CD8-positive, alpha-beta memory T cell (primary cell): ENCODE results near the gene CLIC1. TPM values are rescaled to one million over a fixed set of nuclear protein-coding genes. Genes with fewer than 3 reads are reported as not detected.

Source experiments
- CTCF ChIA-PET: fragments of 350-600 bp; sonication (Branson Sonifier 250); formaldehyde crosslinking; loops from one replicate; lab custom pipeline; 2021; ENCODE audit warnings: antibody characterized with exemption; lab: Charles Lee
- POLR2A ChIA-PET: fragments of 350-600 bp; sonication (Branson Sonifier 250); formaldehyde crosslinking; loops from one replicate; lab custom pipeline; 2021; ENCODE audit warnings: antibody characterized with exemption; lab: Charles Lee
- DNase-seq, 5 donors: peaks; one replicate each; pipeline versions ENCODE4 v3.0.0 to v3.0.0-alpha.2; 2020 to 2022; ENCODE audit warnings: mixed read lengths in 1 of 5
- H3K27ac ChIP-seq: one replicate; pipeline ENCODE4 v1.7.0; 2013; ENCODE audit warnings: low read depth, mild to moderate bottlenecking, low read length, moderate library complexity
- H3K27me3 ChIP-seq: 2 replicates; pipeline ENCODE4 v1.7.0; 2013; ENCODE audit warnings: low read length, mild to moderate bottlenecking; ENCODE audit not compliant: insufficient read depth, poor library complexity, severe bottlenecking
- H3K36me3 ChIP-seq: 2 replicates; pipeline ENCODE4 v1.7.0; 2013; ENCODE audit warnings: mild to moderate bottlenecking, low read length, moderate library complexity; ENCODE audit not compliant: insufficient read depth
- H3K4me1 ChIP-seq: 2 replicates; pipeline ENCODE4 v1.7.0; 2013; ENCODE audit warnings: mild to moderate bottlenecking, low read length, moderate library complexity; ENCODE audit not compliant: insufficient read depth
- H3K4me3 ChIP-seq: 2 replicates; pipeline ENCODE4 v1.7.0; 2013; ENCODE audit warnings: mild to moderate bottlenecking, low read length
- H3K9me3 ChIP-seq: 2 replicates; pipeline ENCODE4 v1.7.0; 2013; ENCODE audit warnings: mild to moderate bottlenecking, low read length
- H3K27ac Mint-ChIP-seq, 8 donors: one replicate each; pipeline ENCODE4 v1.8.0; 2020 to 2021; ENCODE audit warnings: mixed read lengths in 8 of 8, mild to moderate bottlenecking in 6 of 8, inconsistent platforms in 3 of 8, moderate library complexity in 3 of 8
- H3K27me3 Mint-ChIP-seq, 2 donors: one replicate each; pipeline ENCODE4 v1.8.0; 2020 to 2021; ENCODE audit warnings: mixed read lengths in 2 of 2, mild to moderate bottlenecking in 1 of 2, moderate library complexity in 1 of 2
- H3K36me3 Mint-ChIP-seq, 3 donors: one replicate each; pipeline ENCODE4 v1.8.0; 2020 to 2021; ENCODE audit warnings: mixed read lengths in 3 of 3, inconsistent platforms in 1 of 3, mild to moderate bottlenecking in 1 of 3
- H3K4me1 Mint-ChIP-seq, 3 donors: one replicate each; pipeline ENCODE4 v1.8.0; 2020 to 2021; ENCODE audit warnings: mixed read lengths in 3 of 3, inconsistent platforms in 1 of 3, mild to moderate bottlenecking in 1 of 3
- H3K4me3 Mint-ChIP-seq, 7 donors: one replicate each; pipeline ENCODE4 v1.8.0; 2020 to 2021; ENCODE audit warnings: mixed read lengths in 7 of 7, mild to moderate bottlenecking in 6 of 7, moderate library complexity in 4 of 7, inconsistent platforms in 2 of 7
- H3K9me3 Mint-ChIP-seq, 5 donors: one replicate each; pipeline ENCODE4 v1.8.0; 2020 to 2022; ENCODE audit warnings: mixed read lengths in 5 of 5, mild to moderate bottlenecking in 3 of 5, moderate library complexity in 2 of 5, inconsistent platforms in 1 of 5
- polyA plus RNA-seq: library from polyadenylated mRNA; unstranded; fragments of 300-500 nt; fragmentation: Illumina TruSeq; gene quantifications from one replicate; pipeline ENCODE4 v1.2.3, GENCODE V29; 2021
- total RNA-seq, 2 experiments: library from RNA; stranded (reverse); gene quantifications; one replicate each; pipeline ENCODE4 v1.2.3, GENCODE V29; 2021

Gene CLIC1
- total and polyA plus RNA-seq, 3 experiments from 2014 or later, result 377 to 657 (median 377) TPM

- H3K4me3 Mint-ChIP-seq, result no peak overlapping the region
- ChIA-PET CTCF (interaction anchor here (0.6 to 1.5 kb wide), 2 partner anchors 8 to 27 kb away, joined by 3 to 5 read pairs; no protein-coding TSS in a partner anchor), POLR2A (no interaction called here)
- DNase-seq, result no peak
- Histone ChIP-seq H3K36me3 (peaks cover 6% of the 10 kb centered on the region), H3K4me1 (no peaks in the 10 kb centered on the region), H3K27ac (no peak overlapping the region), H3K4me3 (no peak overlapping the region), H3K9me3 (no peaks in the 10 kb centered on the region), H3K27me3 (no peaks in the 10 kb centered on the region)
- no peaks in the 10 kb centered on the region for H3K27me3 Mint-ChIP-seq
- H3K9me3 Mint-ChIP-seq, result no peaks in the 10 kb centered on the region
- H3K4me1 Mint-ChIP-seq, result no peaks in the 10 kb centered on the region
- peaks cover 0 to 12% (median 8%) of the 10 kb centered on the region in 3 donors for H3K36me3 Mint-ChIP-seq
- H3K27ac Mint-ChIP-seq, result peak overlapping the region in 1 of 8 donors; percentile 23
These were observed 25.0 kb upstream of the CLIC1 start for GRCh38 chr6:31761343-31761742.

- CTCF ChIA-PET, result interaction anchor here (1.5 kb wide), 1 partner anchor 9 kb away, joined by 5 read pairs; no protein-coding TSS in a partner anchor
- H3K27ac ChIP-seq, result no peak overlapping the region
- Mint-ChIP-seq H3K27me3 (no peaks in the 10 kb centered on the region), H3K9me3 (no peaks in the 10 kb centered on the region), H3K27ac (no peak overlapping the region), H3K4me3 (no peak overlapping the region), H3K36me3 (peaks cover 0 to 12% (median 8%) of the 10 kb centered on the region in 3 donors), H3K4me1 (no peaks in the 10 kb centered on the region)
- no peaks in the 10 kb centered on the region for H3K4me1 ChIP-seq
- no peak for DNase-seq
- no peaks in the 10 kb centered on the region for H3K27me3 ChIP-seq
- H3K4me3 ChIP-seq, result no peak overlapping the region
- H3K9me3 ChIP-seq, result no peaks in the 10 kb centered on the region
- peaks cover 6% of the 10 kb centered on the region for H3K36me3 ChIP-seq
- POLR2A ChIA-PET, result no interaction called here
These were observed 24.5 kb upstream of the CLIC1 start for GRCh38 chr6:31760790-31761189.

- Histone ChIP-seq H3K4me1 (no peaks in the 10 kb centered on the region), H3K27me3 (no peaks in the 10 kb centered on the region), H3K36me3 (peaks cover 6% of the 10 kb centered on the region), H3K9me3 (no peaks in the 10 kb centered on the region), H3K27ac (no peak overlapping the region), H3K4me3 (no peak overlapping the region)
- H3K27ac Mint-ChIP-seq, result peak overlapping the region in 1 of 8 donors; percentile 47
- H3K27me3 Mint-ChIP-seq, result no peaks in the 10 kb centered on the region
- H3K4me1 Mint-ChIP-seq, result no peaks in the 10 kb centered on the region
- DNase-seq, result no peak
- no peaks in the 10 kb centered on the region for H3K9me3 Mint-ChIP-seq
- CTCF ChIA-PET, result no interaction called here
- POLR2A ChIA-PET, result no interaction called here
- H3K36me3 Mint-ChIP-seq, result peaks cover 0 to 12% (median 6%) of the 10 kb centered on the region in 3 donors
- no peak overlapping the region for H3K4me3 Mint-ChIP-seq
These were observed 22.0 kb upstream of the CLIC1 start for GRCh38 chr6:31758281-31758680.

- DNase-seq, result no peak
- Mint-ChIP-seq H3K4me3 (no peak overlapping the region), H3K27me3 (no peaks in the 10 kb centered on the region), H3K36me3 (peaks cover 0 to 2% (median 0%) of the 10 kb centered on the region in 3 donors), H3K4me1 (no peaks in the 10 kb centered on the region), H3K27ac (no peak overlapping the region), H3K9me3 (no peaks in the 10 kb centered on the region)
- CTCF ChIA-PET, result no interaction called here
- H3K4me3 ChIP-seq, result no peak overlapping the region
- no peaks in the 10 kb centered on the region for H3K9me3 ChIP-seq
- H3K27me3 ChIP-seq, result no peaks in the 10 kb centered on the region
- no peaks in the 10 kb centered on the region for H3K36me3 ChIP-seq
- POLR2A ChIA-PET, result interaction anchor here (0.6 kb wide), 1 partner anchor 15 kb away, joined by 4 read pairs; no protein-coding TSS in a partner anchor
- no peak overlapping the region for H3K27ac ChIP-seq
- no peaks in the 10 kb centered on the region for H3K4me1 ChIP-seq
These were observed 16.5 kb upstream of the CLIC1 start for GRCh38 chr6:31752739-31753319.

GRCh38 chr6:31750411-31751022 is 14.2 kb upstream of the CLIC1 start:
- Mint-ChIP-seq H3K27ac (peak overlapping the region in 1 of 8 donors; percentile 38), H3K36me3 (peaks cover 0 to 4% (median under 1%) of the 10 kb centered on the region in 3 donors), H3K9me3 (no peaks in the 10 kb centered on the region), H3K4me3 (no peak overlapping the region), H3K27me3 (peaks cover 0 to 1% of the 10 kb centered on the region in 2 donors), H3K4me1 (no peaks in the 10 kb centered on the region)
- ChIA-PET POLR2A (no interaction called here), CTCF (no interaction called here)
- Histone ChIP-seq H3K4me1 (no peaks in the 10 kb centered on the region), H3K4me3 (no peak overlapping the region), H3K9me3 (no peaks in the 10 kb centered on the region), H3K36me3 (no peaks in the 10 kb centered on the region), H3K27me3 (no peaks in the 10 kb centered on the region), H3K27ac (no peak overlapping the region)
- no peak for DNase-seq

- Mint-ChIP-seq H3K27me3 (peaks cover 0 to 1% of the 10 kb centered on the region in 2 donors), H3K27ac (no peak overlapping the region), H3K4me3 (no peak overlapping the region), H3K36me3 (peaks cover 0 to 8% (median 2%) of the 10 kb centered on the region in 3 donors), H3K4me1 (peaks cover 0 to 5% (median 0%) of the 10 kb centered on the region in 3 donors), H3K9me3 (no peaks in the 10 kb centered on the region)
- Histone ChIP-seq H3K4me1 (no peaks in the 10 kb centered on the region), H3K27ac (no peak overlapping the region), H3K36me3 (no peaks in the 10 kb centered on the region), H3K4me3 (no peak overlapping the region), H3K9me3 (no peaks in the 10 kb centered on the region), H3K27me3 (no peaks in the 10 kb centered on the region)
- CTCF ChIA-PET, result no interaction called here
- POLR2A ChIA-PET, result no interaction called here
- DNase-seq, result no peak
These were observed 13.1 kb upstream of the CLIC1 start for GRCh38 chr6:31749301-31750036.

- Mint-ChIP-seq H3K4me1 (peaks cover 11 to 30% (median 16%) of the 10 kb centered on the region in 3 donors), H3K9me3 (no peaks in the 10 kb centered on the region), H3K4me3 (peak overlapping the region in 1 of 7 donors; percentile 67), H3K27ac (no peak overlapping the region), H3K27me3 (peaks cover 0 to 1% of the 10 kb centered on the region in 2 donors), H3K36me3 (peaks cover 0 to 10% (median 6%) of the 10 kb centered on the region in 3 donors)
- POLR2A ChIA-PET, result no interaction called here
- CTCF ChIA-PET, result interaction anchor here (1.5 kb wide), 1 partner anchor 25 kb away, joined by 5 read pairs; no protein-coding TSS in a partner anchor
- Histone ChIP-seq H3K27me3 (no peaks in the 10 kb centered on the region), H3K4me3 (no peak overlapping the region), H3K27ac (peak overlapping the region; percentile 28), H3K9me3 (no peaks in the 10 kb centered on the region), H3K4me1 (peaks cover 10% of the 10 kb centered on the region), H3K36me3 (no peaks in the 10 kb centered on the region)
- no peak for DNase-seq
These were observed 8.1 kb upstream of the CLIC1 start for GRCh38 chr6:31744422-31744821.

- Mint-ChIP-seq H3K4me1 (peaks cover 27 to 45% (median 32%) of the 10 kb centered on the region in 3 donors), H3K27ac (peak overlapping the region in 1 of 8 donors; percentile 1), H3K4me3 (peak overlapping the region in 1 of 7 donors; percentile 48), H3K27me3 (peaks cover 0 to 1% of the 10 kb centered on the region in 2 donors), H3K9me3 (no peaks in the 10 kb centered on the region), H3K36me3 (peaks cover 0 to 10% (median 6%) of the 10 kb centered on the region in 3 donors)
- Histone ChIP-seq H3K9me3 (no peaks in the 10 kb centered on the region), H3K4me1 (peaks cover 25% of the 10 kb centered on the region), H3K27ac (no peak overlapping the region), H3K4me3 (no peak overlapping the region), H3K36me3 (no peaks in the 10 kb centered on the region), H3K27me3 (no peaks in the 10 kb centered on the region)
- CTCF ChIA-PET, result no interaction called here
- no peak for DNase-seq
- POLR2A ChIA-PET, result no interaction called here
These were observed 6.6 kb upstream of the CLIC1 start for GRCh38 chr6:31742894-31743293.
